Caco-2 (cell line): ENCODE results near the gene LRRFIP1. TPM values are rescaled to one million over a fixed set of nuclear protein-coding genes. Genes with fewer than 3 reads are reported as not detected.

Source experiments
- BruUV-seq: library from RNA; stranded (reverse); fragments of 400-500 nt; replicated peaks from 2 replicates; lab custom pipeline; 2021; lab: Mats Ljungman, UMichigan
- CTCF ChIA-PET: fragments of 300-600 bp; sonication (Branson Sonifier 250); formaldehyde crosslinking; loops from one replicate; lab custom pipeline; 2022; ENCODE audit warnings: antibody characterized with exemption; lab: Charles Lee
- POLR2A ChIA-PET: fragments of 300-600 bp; sonication (Branson Sonifier 250); formaldehyde crosslinking; loops from one replicate; lab custom pipeline; 2022; ENCODE audit warnings: antibody characterized with exemption; lab: Charles Lee
- DNase-seq, 2 experiments: peaks; one replicate each; pipeline versions ENCODE4 v3.0.0 to v3.0.0-alpha.2; 2020 to 2022
- H3K27me3 ChIP-seq: replicated peaks from 2 replicates; pipeline ENCODE4 v1.6.0; 2011; ENCODE audit warnings: low read length; ENCODE audit not compliant: control insufficient read depth, insufficient read depth
- H3K36me3 ChIP-seq: 2 replicates; pipeline ENCODE4 v1.5.1; 2011; ENCODE audit warnings: low read length; ENCODE audit not compliant: control insufficient read depth, insufficient read depth
- H3K4me1 ChIP-seq: fragments of 250-450 bp; sonication (Bioruptor Pico); 2 replicates; pipeline ENCODE4 v1.5.1; 2020; ENCODE audit warnings: mild to moderate bottlenecking
- H3K4me3 ChIP-seq: 2 replicates; pipeline ENCODE4 v1.5.1; 2011; ENCODE audit warnings: low read depth, mild to moderate bottlenecking, control low read depth, low read length
- H3K9me3 ChIP-seq: fragments of 250-450 bp; sonication (Bioruptor Pico); 2 replicates; pipeline ENCODE4 v1.5.1; 2020; ENCODE audit warnings: mild to moderate bottlenecking, moderate library complexity
- H3K27ac Mint-ChIP-seq: one replicate; pipeline ENCODE4 v1.8.0; 2022; ENCODE audit warnings: mixed read lengths; ENCODE audit not compliant: unreplicated experiment
- H3K27me3 Mint-ChIP-seq: one replicate; pipeline ENCODE4 v1.8.0; 2022; ENCODE audit warnings: mixed read lengths; ENCODE audit not compliant: insufficient read depth, unreplicated experiment
- H3K36me3 Mint-ChIP-seq: one replicate; pipeline ENCODE4 v1.8.0; 2022; ENCODE audit warnings: mild to moderate bottlenecking, mixed read lengths; ENCODE audit not compliant: insufficient read depth, unreplicated experiment
- H3K4me1 Mint-ChIP-seq: one replicate; pipeline ENCODE4 v1.8.0; 2022; ENCODE audit warnings: low read depth, mixed read lengths; ENCODE audit not compliant: unreplicated experiment
- H3K4me3 Mint-ChIP-seq: one replicate; pipeline ENCODE4 v1.8.0; 2022; ENCODE audit warnings: mild to moderate bottlenecking, moderate library complexity, mixed read lengths; ENCODE audit not compliant: unreplicated experiment
- H3K9me3 Mint-ChIP-seq: one replicate; pipeline ENCODE4 v1.8.0; 2022; ENCODE audit warnings: mixed read lengths; ENCODE audit not compliant: unreplicated experiment
- CTCF ChIP-seq, 2 experiments: fragments of 200-600 bp in 1 of 2; IDR thresholded peaks; 1 replicate in 1 of 2; 2 replicates in 1 of 2; pipeline versions ENCODE4 v1.5.1 to v1.8.0; 2011 to 2022; ENCODE audit warnings: antibody characterized with exemption in 1 of 2, control low read depth in 1 of 2, inconsistent platforms in 1 of 2, low read depth in 1 of 2, low read length in 1 of 2, mild to moderate bottlenecking in 1 of 2, moderate library complexity in 1 of 2; ENCODE audit not compliant: insufficient read depth in 1 of 2, severe bottlenecking in 1 of 2, unreplicated experiment in 1 of 2
- intact Hi-C: fragments of 100-400 bp; cut with micrococcal nuclease; formaldehyde crosslinking; loops from one replicate; pipeline ENCODE4 v1.10.0; 2022; ENCODE audit not compliant: unreplicated experiment
- total RNA-seq: library from RNA; stranded (reverse); gene quantifications from 2 replicates; pipeline ENCODE4 v1.2.3, GENCODE V29; 2022

Gene LRRFIP1
- total RNA-seq, 1 experiment from 2014 or later = 37.1 TPM

- Mint-ChIP-seq H3K36me3 (no peaks in the 10 kb centered on the region), H3K4me3 (no peak overlapping the region), H3K27ac (no peak overlapping the region), H3K9me3 (peaks cover 9% of the 10 kb centered on the region), H3K27me3 (no peaks in the 10 kb centered on the region), H3K4me1 (no peaks in the 10 kb centered on the region)
- H3K27me3 ChIP-seq = no peaks in the 10 kb centered on the region
- H3K36me3 ChIP-seq = no peaks in the 10 kb centered on the region
- no peak for DNase-seq
- ChIA-PET CTCF (interaction anchor here (0.6 kb wide), 1 partner anchor 49 kb away, joined by 6 read pairs; no protein-coding TSS in a partner anchor), POLR2A (no interaction called here)
- H3K4me3 ChIP-seq = no peak overlapping the region
- 0 out of 2 replicates have a peak, but pooled peaks cover 3% of the 10 kb centered on the region for H3K9me3 ChIP-seq
- H3K4me1 ChIP-seq = no peaks in the 10 kb centered on the region; the same call in 1 of the 2 replicates
- no TSS peak for BruUV-seq
- intact Hi-C loops = no loop called here
- no peak for TF ChIP-seq CTCF (IDR thresholded peaks at IDR 0.05; ENCODE audit: insufficient read depth in 1 of 2, low read depth in 1 of 2, low read length in 1 of 2, severe bottlenecking in 1 of 2, unreplicated experiment in 1 of 2)
Measured at GRCh38 chr2:237630216-237631000, 3.0 kb downstream of the LRRFIP1 start.

DNA sequence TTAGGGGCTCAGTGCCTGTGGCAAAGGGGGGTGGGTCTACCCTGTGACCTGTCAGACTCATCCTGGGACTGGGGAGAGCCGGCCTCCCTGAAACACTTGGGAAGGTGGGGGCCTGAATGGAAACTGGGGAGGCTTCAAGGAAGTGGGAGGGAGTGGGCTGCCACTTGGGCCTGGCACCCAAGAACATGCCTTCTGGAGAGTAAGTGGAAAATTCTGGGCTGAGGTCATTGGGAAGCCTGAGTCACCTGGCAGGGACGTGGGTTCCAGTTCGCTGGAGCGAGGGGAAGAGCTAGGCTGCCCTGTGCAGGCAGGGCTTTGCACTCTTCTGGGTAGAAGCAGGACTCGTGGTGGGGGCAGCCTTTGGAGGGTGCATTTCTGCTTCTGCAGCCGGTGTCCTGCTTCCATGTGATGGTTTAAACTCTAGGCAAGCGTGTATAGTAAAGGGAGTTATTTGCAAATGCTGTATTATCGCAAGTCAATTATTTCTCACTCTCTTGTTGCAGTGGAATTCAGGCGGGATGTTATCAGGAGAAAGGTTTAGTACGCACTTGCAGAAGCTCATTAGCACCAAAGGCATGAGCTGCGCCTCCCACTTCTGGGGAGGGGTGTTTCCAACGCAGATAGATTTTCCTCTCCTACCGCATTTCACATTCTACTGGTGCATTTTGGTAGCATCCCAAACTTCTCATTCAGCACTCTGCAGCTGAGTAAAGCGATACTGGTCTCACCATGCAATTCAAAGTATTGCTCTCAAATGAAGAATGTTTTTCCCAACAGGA is 3.8 kb downstream of the LRRFIP1 start:
- no TSS peak for BruUV-seq
- Mint-ChIP-seq H3K36me3 (no peaks in the 10 kb centered on the region), H3K4me1 (no peaks in the 10 kb centered on the region), H3K9me3 (peaks cover 9% of the 10 kb centered on the region), H3K27me3 (no peaks in the 10 kb centered on the region), H3K4me3 (no peak overlapping the region), H3K27ac (no peak overlapping the region)
- no peaks in the 10 kb centered on the region for H3K27me3 ChIP-seq
- DNase-seq = no peak
- no peak overlapping the region for H3K4me3 ChIP-seq
- H3K4me1 ChIP-seq = no peaks in the 10 kb centered on the region; the same call in 1 of the 2 replicates
- no peak for TF ChIP-seq CTCF (IDR thresholded peaks at IDR 0.05; ENCODE audit: insufficient read depth in 1 of 2, low read depth in 1 of 2, low read length in 1 of 2, severe bottlenecking in 1 of 2, unreplicated experiment in 1 of 2)
- POLR2A ChIA-PET = no interaction called here
- no peaks in the 10 kb centered on the region for H3K36me3 ChIP-seq
- 0 out of 2 replicates have a peak, but pooled peaks cover 3% of the 10 kb centered on the region for H3K9me3 ChIP-seq
- CTCF ChIA-PET = no interaction called here
- intact Hi-C loops = no loop called here

GRCh38 chr2:237631801-237632585 is 4.6 kb downstream of the LRRFIP1 start:
- H3K36me3 Mint-ChIP-seq = no peaks in the 10 kb centered on the region
- POLR2A ChIA-PET = no interaction called here
- BruUV-seq = no TSS peak
- Histone ChIP-seq H3K4me1 (no peaks in the 10 kb centered on the region; the same call in 1 of the 2 replicates), H3K9me3 (0 out of 2 replicates have a peak, but pooled peaks cover 3% of the 10 kb centered on the region), H3K36me3 (no peaks in the 10 kb centered on the region), H3K27me3 (no peaks in the 10 kb centered on the region), H3K4me3 (no peak overlapping the region)
- TF ChIP-seq CTCF (IDR thresholded peaks at IDR 0.05; ENCODE audit: insufficient read depth in 1 of 2, low read depth in 1 of 2, low read length in 1 of 2, severe bottlenecking in 1 of 2, unreplicated experiment in 1 of 2) = no peak
- no peak for DNase-seq
- no peak overlapping the region for H3K4me3 Mint-ChIP-seq
- peaks cover 9% of the 10 kb centered on the region for H3K9me3 Mint-ChIP-seq
- CTCF ChIA-PET = no interaction called here
- no peaks in the 10 kb centered on the region for H3K27me3 Mint-ChIP-seq
- intact Hi-C loops = no loop called here
- H3K4me1 Mint-ChIP-seq = no peaks in the 10 kb centered on the region
- H3K27ac Mint-ChIP-seq = no peak overlapping the region
